Activated naive CD4-positive, alpha-beta T cell (primary cell): Measurements from ENCODE around the gene LILRA5.
"Not testable (repeated sequence)": the region's sequence is repeated elsewhere in the genome, so short reads cannot be mapped to it uniquely, and the experiment has no call there.

Experiments
- DNase-seq, 4 experiments: peaks; one replicate each; lab custom pipeline; 2025; lab: John Stamatoyannopoulos, UW

Gene LILRA5

GRCh38 chr19:54302257-54302656, 10.7 kb downstream of the LILRA5 start:
- no peak for DNase-seq

DNA sequence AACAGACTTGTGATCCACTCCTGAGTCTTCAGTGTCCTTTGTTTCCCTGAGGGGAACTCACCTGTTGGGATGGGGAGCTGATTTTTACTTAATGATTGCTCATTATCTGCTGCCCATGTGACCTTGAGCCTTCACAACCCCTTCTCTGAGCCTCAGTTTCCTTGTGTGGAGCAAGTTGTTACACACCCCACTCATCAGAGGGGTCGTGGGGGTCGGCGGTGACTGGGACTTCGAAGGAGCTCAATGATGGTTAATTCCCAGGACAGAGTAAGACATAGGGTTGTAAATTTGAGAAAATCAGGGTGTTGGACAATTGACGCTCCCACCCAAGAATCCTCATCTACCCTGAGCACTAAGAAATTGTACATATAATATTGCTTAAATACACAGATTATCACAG, 13.5 kb downstream of the LILRA5 start:
- no peak for DNase-seq

- DNase-seq = no peak
Observed at GRCh38 chr19:54299126-54299498, 13.9 kb downstream of the LILRA5 start.

DNA sequence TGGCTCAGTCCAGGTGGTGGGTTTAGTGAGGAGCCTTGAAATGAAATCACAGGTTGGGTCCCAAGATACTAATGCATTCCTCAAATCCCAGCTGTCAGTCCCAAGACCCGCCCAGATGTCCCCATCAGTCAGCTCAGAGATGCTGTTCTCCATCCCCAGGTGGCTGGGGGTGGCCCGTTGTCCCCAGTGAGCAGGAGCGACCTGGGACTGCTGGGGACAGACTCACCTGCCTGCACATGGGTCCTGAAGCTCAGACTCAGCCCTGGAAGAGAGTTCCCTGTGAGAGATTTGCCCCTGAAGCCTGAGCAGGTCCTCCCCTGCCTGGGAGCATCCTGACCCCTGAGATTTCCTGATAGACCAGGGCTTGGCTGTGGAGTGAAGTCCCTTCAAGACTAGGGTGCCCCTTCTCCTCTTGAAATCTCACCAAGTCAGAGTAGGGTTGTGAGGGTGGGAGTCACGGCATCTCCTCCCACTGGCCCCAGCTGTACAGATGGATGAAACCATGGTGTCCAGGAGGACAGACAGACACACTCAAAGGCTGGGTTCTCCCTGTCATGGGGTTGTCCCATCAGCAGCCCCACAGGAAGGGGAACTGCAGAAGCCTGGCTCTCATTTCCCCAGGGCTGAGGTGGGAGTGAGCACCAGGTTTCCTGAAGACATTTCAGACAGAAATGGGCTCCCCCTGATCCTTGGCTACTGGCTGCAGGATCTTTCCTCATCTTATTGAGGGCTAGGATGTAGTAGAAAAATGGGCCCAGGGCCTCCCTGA, 14.4 kb downstream of the LILRA5 start:
- no peak for DNase-seq

- no peak for DNase-seq
Observed at GRCh38 chr19:54297759-54298305, 15.1 kb downstream of the LILRA5 start.

GRCh38 chr19:54294539-54294938, 18.4 kb downstream of the LILRA5 start:
- no peak for DNase-seq

GRCh38 chr19:54289160-54289559, 23.8 kb downstream of the LILRA5 start:
- DNase-seq = not testable (repeated sequence)

GRCh38 chr19:54287456-54287855, 25.5 kb downstream of the LILRA5 start:
- no peak for DNase-seq

DNA sequence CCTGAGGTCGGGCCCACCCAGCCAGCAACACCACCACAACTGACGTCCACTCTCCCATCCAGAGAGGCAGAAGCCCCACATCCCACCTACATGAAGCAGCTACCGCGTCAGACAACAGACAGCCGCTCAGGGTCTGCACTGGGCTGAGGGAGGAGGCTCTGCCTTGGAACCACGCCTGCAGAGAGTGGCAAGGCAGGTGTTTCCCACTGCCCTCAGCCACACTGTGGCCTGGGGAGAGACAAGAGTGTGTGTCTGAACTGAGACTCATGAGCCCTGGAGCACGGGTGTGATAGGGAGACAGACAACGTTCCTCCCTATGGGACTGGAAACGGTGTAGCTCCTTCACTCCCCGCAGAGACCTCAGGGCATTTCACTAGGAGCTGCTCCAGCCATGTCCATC, 26.7 kb downstream of the LILRA5 start:
- not testable (repeated sequence) for DNase-seq

GRCh38 chr19:54285427-54286056, 27.4 kb downstream of the LILRA5 start:
- DNase-seq = not testable (repeated sequence)

- DNase-seq = no peak
Observed at GRCh38 chr19:54282686-54283470, 30.1 kb downstream of the LILRA5 start.

DNA sequence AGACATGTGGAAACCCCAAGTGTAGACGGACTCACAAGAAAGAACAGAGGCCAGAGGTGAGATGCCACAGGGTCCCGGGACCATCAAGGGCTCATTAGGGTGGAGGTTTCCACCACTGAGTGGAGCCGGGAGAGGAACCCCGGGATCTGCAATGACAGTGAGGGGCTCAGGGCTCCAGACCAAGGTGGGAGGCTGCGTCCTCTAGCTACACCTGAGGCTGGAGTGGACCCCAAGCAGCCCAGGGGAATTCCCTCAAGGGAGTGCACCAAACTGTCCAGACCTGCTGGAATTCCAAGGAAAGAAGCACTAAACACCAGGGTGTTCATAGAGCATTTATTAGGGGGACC, 31.3 kb downstream of the LILRA5 start:
- DNase-seq = not testable (repeated sequence)

- DNase-seq = no peak
Observed at GRCh38 chr19:54281007-54281728, 31.8 kb downstream of the LILRA5 start, which contains the start of gene LILRB2. Gene LILRB2, minus strand, starts transcription at chr19:54281110. Its CDS starts 614 bp downstream, at chr19:54280496.

- DNase-seq = not testable (repeated sequence)
Observed at GRCh38 chr19:54280441-54280840, 32.5 kb downstream of the LILRA5 start.

- not testable (repeated sequence) for DNase-seq
Observed at GRCh38 chr19:54280025-54280424, 32.9 kb downstream of the LILRA5 start.

- DNase-seq = no peak
Observed at GRCh38 chr19:54279406-54279962, 33.5 kb downstream of the LILRA5 start.

DNA sequence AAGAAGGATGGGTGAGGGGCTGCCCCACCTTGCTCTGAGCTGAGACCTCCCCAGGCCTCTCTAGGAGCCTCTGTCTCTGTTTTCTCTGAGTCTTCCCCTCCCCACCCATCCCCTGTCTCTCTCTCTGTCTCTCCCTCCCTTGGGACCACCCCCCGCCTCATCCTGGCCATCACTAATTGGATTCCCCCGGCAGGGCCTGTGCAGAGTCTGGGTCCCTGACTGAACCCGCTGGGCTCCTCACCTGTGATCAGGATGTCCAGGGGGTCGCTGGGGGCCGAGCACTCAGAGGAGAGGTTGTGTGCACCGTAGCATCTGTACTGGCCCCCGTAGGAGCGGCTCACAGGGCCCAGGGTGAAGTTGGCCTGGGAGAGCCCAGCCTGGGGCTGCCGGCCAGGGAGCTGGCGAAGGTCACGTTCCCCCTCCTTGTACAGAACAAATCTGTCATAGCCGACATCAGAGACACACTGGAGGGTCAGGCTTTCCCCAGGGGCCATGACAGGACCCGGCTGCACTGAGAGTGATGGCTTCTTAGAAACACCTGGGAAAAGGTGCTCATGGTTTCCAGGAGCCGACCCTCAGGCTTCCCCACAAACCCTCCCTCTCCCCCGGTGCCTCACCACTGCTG, 34.3 kb downstream of the LILRA5 start:
- DNase-seq = not testable (repeated sequence)

- DNase-seq = not testable (repeated sequence)
Observed at GRCh38 chr19:54278056-54278455, 34.9 kb downstream of the LILRA5 start.

GRCh38 chr19:54277111-54277615, 35.8 kb downstream of the LILRA5 start:
- not testable (repeated sequence) for DNase-seq

DNA sequence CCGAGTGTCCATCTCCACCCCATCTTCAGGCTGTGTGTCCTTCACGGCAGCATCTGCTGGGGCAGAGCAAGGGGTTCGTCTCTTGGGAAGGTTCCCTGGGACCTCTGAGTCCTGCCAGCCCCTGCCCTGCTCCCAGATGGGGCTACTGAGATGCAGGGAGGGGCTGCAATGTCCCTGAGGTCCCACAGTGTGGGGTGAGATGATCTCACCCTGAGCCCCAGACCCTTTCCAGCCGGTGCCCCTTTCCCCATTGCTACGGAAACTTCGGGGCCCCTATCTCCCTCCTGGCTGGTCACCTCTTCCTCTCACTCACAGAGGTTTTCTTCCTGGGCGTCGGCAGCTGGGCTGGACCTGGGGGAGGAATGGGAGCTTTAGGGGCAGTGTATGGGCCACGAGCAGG, 37.0 kb downstream of the LILRA5 start:
- no peak for DNase-seq

- not testable (repeated sequence) for DNase-seq
Observed at GRCh38 chr19:54274516-54274915, 38.5 kb downstream of the LILRA5 start.
